ENCODE data around the gene SRRM5. TPM values are rescaled to one million over a fixed set of nuclear protein-coding genes. Genes with fewer than 3 reads are reported as not detected.
A peak's percentile ranks its signal among the peaks of the same experiment; 100 is the strongest.

SRRM5 gene
- total RNA-seq, result under 1 TPM in 1 of 2 donors, not detected in 1; 0.31 TPM
- polyA plus RNA-seq, result under 1 TPM; 0.22 to 0.49 TPM
- long read RNA-seq, donor 1, partial matches to known transcripts, result 0 of 11 reads
- long read RNA-seq, donor 1, other reads (novel, unspliced or antisense), result 10 of 11 reads
- long read RNA-seq, donor 2, partial matches to known transcripts, result 0 of 103 reads
- long read RNA-seq, donor 2, other reads (novel, unspliced or antisense), result 102 of 103 reads
- long read RNA-seq, donor 3, partial matches to known transcripts, result 18 of 109 reads
- long read RNA-seq, donor 3, other reads (novel, unspliced or antisense), result 90 of 109 reads
- long read RNA-seq, donor 4, partial matches to known transcripts, result 0 of 2 reads
- long read RNA-seq, donor 4, other reads (novel, unspliced or antisense), result 0 of 2 reads
- long read RNA-seq, donor 5, partial matches to known transcripts, result 68 of 215 reads
- long read RNA-seq, donor 5, other reads (novel, unspliced or antisense), result 146 of 215 reads

- no peaks in the 10 kb centered on the region for H3K9me3 ChIP-seq (ENCODE audit: control insufficient read depth in 4 of 4, insufficient read depth in 3 of 4, low read length in 3 of 4)
- no peak within 1 kb of the TSS for H3K9ac ChIP-seq (ENCODE audit: insufficient read depth in 1 of 2, low read length in 2 of 2)
- no peak for DNase-seq
- WGBS, 2 donors, result 87 to 91% methylated on average over 3 of the region's 3 CpGs
- H3K27ac ChIP-seq (ENCODE audit: low read depth in 1 of 2, low read length in 1 of 2), result no peak within 1 kb of the TSS
- ATAC-seq (ENCODE audit: insufficient read depth, low FRiP score), result no peak
- no peaks in the 10 kb centered on the region for H3K4me1 ChIP-seq (ENCODE audit: control insufficient read depth in 5 of 5, insufficient read depth in 5 of 5, low read length in 5 of 5)
- H3K36me3 ChIP-seq (ENCODE audit: control insufficient read depth in 4 of 4, insufficient read depth in 4 of 4, low read length in 4 of 4), result peaks cover 5 to 27% (median 20%) of the 10 kb centered on the region in 4 donors
- no peak for TF ChIP-seq CTCF (IDR thresholded peaks at IDR 0.05; ENCODE audit: control extremely low read depth, extremely low read depth)
- no peaks in the 10 kb centered on the region for H3K27me3 ChIP-seq (ENCODE audit: control insufficient read depth in 3 of 3, insufficient read depth in 3 of 3, low read length in 2 of 3)
- no peak within 1 kb of the TSS for H3K4me3 ChIP-seq
These were observed at the start of gene SRRM5 for GRCh38 chr19:43611788-43612187. Gene SRRM5 (plus strand): TSS chr19:43612088. CDS start chr19:43612122, 34 bp downstream.

DNA sequence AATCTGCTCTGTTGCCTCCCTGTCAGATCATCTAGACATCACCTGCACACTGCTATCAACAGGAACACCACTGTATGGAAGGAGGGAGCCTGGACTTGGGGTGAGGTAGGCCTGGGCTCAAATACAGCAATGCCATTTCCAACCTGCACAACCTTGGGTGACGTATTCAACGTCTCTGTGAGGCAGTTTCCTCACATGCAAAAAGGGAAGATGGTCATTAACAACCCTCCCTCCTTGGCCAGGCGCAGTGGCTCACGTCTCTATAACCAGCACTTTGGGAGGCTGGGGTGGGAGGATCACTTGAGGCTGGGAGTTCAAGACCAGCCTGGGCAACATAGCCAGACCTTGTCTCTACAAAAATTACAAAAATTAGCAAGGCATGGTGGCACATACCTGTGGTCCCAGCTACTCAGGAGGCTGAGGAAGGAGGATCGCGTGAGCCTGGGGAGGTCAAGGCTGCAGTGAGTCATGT is 49.6 kb upstream of the SRRM5 start:
- Histone ChIP-seq H3K36me3 (ENCODE audit: control insufficient read depth in 4 of 4, insufficient read depth in 4 of 4, low read length in 4 of 4) (peaks cover 0 to 28% (median 11%) of the 10 kb centered on the region in 4 donors), H3K9me3 (ENCODE audit: control insufficient read depth in 4 of 4, insufficient read depth in 3 of 4, low read length in 3 of 4) (no peaks in the 10 kb centered on the region), H3K27me3 (ENCODE audit: control insufficient read depth in 3 of 3, insufficient read depth in 3 of 3, low read length in 2 of 3) (no peaks in the 10 kb centered on the region), H3K9ac (ENCODE audit: insufficient read depth in 1 of 2, low read length in 2 of 2) (no peak overlapping the region), H3K4me1 (ENCODE audit: control insufficient read depth in 5 of 5, insufficient read depth in 5 of 5, low read length in 5 of 5) (peaks cover 0 to 13% (median 0%) of the 10 kb centered on the region in 5 donors), H3K4me3 (no peak overlapping the region), H3K27ac (ENCODE audit: low read depth in 1 of 2, low read length in 1 of 2) (peak overlapping the region in 1 of 2 donors; percentile 60)
- ATAC-seq (ENCODE audit: insufficient read depth, low FRiP score), result no peak
- no peak for DNase-seq
- 33 to 64% methylated on average over 6 of the region's 6 CpGs for WGBS, 2 donors
- TF ChIP-seq CTCF (IDR thresholded peaks at IDR 0.05; ENCODE audit: control extremely low read depth, extremely low read depth), result no peak

DNA sequence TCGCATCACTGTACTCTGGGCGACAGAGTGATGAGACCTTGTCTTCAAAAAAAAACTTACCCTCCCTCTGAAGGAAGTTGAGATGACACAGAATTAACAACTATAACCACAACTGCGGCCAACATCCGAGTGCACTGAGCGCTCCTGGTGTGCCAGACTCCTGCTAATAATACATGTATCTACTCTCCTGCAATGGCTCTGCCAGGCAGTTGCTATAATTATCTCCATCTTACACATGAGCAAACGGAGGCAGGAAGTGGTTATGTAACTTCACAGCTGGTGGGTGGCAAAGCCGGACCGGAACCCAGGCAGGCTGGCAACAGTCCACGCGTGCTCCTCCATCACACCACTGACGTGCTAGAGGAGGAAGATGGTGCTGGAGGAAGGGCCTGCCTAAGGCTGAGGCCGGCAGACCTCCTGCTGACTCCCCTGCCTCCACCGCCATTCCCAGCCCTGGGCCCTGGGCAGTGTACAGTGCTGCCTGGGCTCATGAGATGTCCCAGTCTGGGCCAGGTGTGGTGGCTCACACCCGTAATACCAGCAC is 49.1 kb upstream of the SRRM5 start:
- Histone ChIP-seq H3K9ac (ENCODE audit: insufficient read depth in 1 of 2, low read length in 2 of 2) (no peak overlapping the region), H3K4me1 (ENCODE audit: control insufficient read depth in 5 of 5, insufficient read depth in 5 of 5, low read length in 5 of 5) (peaks cover 0 to 13% (median 0%) of the 10 kb centered on the region in 5 donors), H3K9me3 (ENCODE audit: control insufficient read depth in 4 of 4, insufficient read depth in 3 of 4, low read length in 3 of 4) (no peaks in the 10 kb centered on the region), H3K27ac (ENCODE audit: low read depth in 1 of 2, low read length in 1 of 2) (peak overlapping the region; percentile 42 to 60), H3K36me3 (ENCODE audit: control insufficient read depth in 4 of 4, insufficient read depth in 4 of 4, low read length in 4 of 4) (peaks cover 0 to 24% (median 11%) of the 10 kb centered on the region in 4 donors), H3K4me3 (no peak overlapping the region), H3K27me3 (ENCODE audit: control insufficient read depth in 3 of 3, insufficient read depth in 3 of 3, low read length in 2 of 3) (no peaks in the 10 kb centered on the region)
- ATAC-seq (ENCODE audit: insufficient read depth, low FRiP score), result peak; percentile 55
- WGBS, 2 donors, result 19 to 30% methylated on average over 14 of the region's 14 CpGs
- DNase-seq, result peak; percentile 36 to 63 (median 43)
- no peak for TF ChIP-seq CTCF (IDR thresholded peaks at IDR 0.05; ENCODE audit: control extremely low read depth, extremely low read depth)

Data from lung (tissue), 16 donors.